ENCODE measurements around the gene DICER1.
A peak's percentile ranks its signal among the peaks of the same experiment; 100 is the strongest.
"Not testable (repeated sequence)": the region's sequence is repeated elsewhere in the genome, so short reads cannot be mapped to it uniquely, and the experiment has no call there.

Gene DICER1

GRCh38 chr14:95185767-95186392 lies 28.6 kb upstream of the DICER1 start:
- no peak for DNase-seq (ENCODE audit: low spot score)

- DNase-seq (ENCODE audit: low spot score), result no peak
These were observed 27.9 kb upstream of the DICER1 start for GRCh38 chr14:95185033-95185766.

- DNase-seq (ENCODE audit: low spot score), result no peak
These were observed 27.1 kb upstream of the DICER1 start for GRCh38 chr14:95184413-95184790.

- DNase-seq (ENCODE audit: low spot score), result no peak
These were observed 26.4 kb upstream of the DICER1 start for GRCh38 chr14:95183532-95184412.

GRCh38 chr14:95183082-95183481 lies 25.8 kb upstream of the DICER1 start:
- no peak for DNase-seq (ENCODE audit: low spot score)

- no peak for DNase-seq (ENCODE audit: low spot score)
These were observed 25.1 kb upstream of the DICER1 start for GRCh38 chr14:95182379-95182778.

- DNase-seq (ENCODE audit: low spot score), result no peak
These were observed 23.8 kb upstream of the DICER1 start for GRCh38 chr14:95180966-95181741.

GRCh38 chr14:95175670-95176069 lies 18.3 kb upstream of the DICER1 start:
- DNase-seq (ENCODE audit: low spot score), result not testable (repeated sequence)

GRCh38 chr14:95174184-95174792 lies 17.0 kb upstream of the DICER1 start:
- no peak for DNase-seq (ENCODE audit: low spot score)

- no peak for DNase-seq (ENCODE audit: low spot score)
These were observed 16.2 kb upstream of the DICER1 start for GRCh38 chr14:95173518-95173917.

- DNase-seq (ENCODE audit: low spot score), result no peak
These were observed 9.8 kb upstream of the DICER1 start for GRCh38 chr14:95167177-95167576.

GRCh38 chr14:95165517-95165916 lies 8.2 kb upstream of the DICER1 start:
- no peak for DNase-seq (ENCODE audit: low spot score)

- DNase-seq (ENCODE audit: low spot score), result no peak
These were observed 7.2 kb upstream of the DICER1 start for GRCh38 chr14:95164506-95164905.

GRCh38 chr14:95163666-95164065 lies 6.3 kb upstream of the DICER1 start:
- DNase-seq (ENCODE audit: low spot score), result no peak

GRCh38 chr14:95163132-95163531 lies 5.8 kb upstream of the DICER1 start:
- DNase-seq (ENCODE audit: low spot score), result no peak

GRCh38 chr14:95162641-95163040 lies 5.3 kb upstream of the DICER1 start:
- DNase-seq (ENCODE audit: low spot score), result no peak

GRCh38 chr14:95157048-95157326 lies 342 bp downstream of the DICER1 start:
- DNase-seq (ENCODE audit: low spot score), result peak; percentile 65

GRCh38 chr14:95156161-95157047 lies 925 bp downstream of the DICER1 start:
- peak; percentile 16 for DNase-seq (ENCODE audit: low spot score)

GRCh38 chr14:95155045-95155444 lies 2.3 kb downstream of the DICER1 start:
- no peak for DNase-seq (ENCODE audit: low spot score)

GRCh38 chr14:95153866-95154265 lies 3.5 kb downstream of the DICER1 start:
- no peak for DNase-seq (ENCODE audit: low spot score)

- no peak for DNase-seq (ENCODE audit: low spot score)
These were observed 5.8 kb downstream of the DICER1 start for GRCh38 chr14:95151561-95151960.
